ENCODE data around the gene FBXL17.

- TF ChIP-seq USF2 (CRISPR knock-in tag; IDR thresholded peaks at IDR 0.05) (no peak), NFYB (CRISPR knock-in tag; conservative IDR thresholded peaks at IDR 0.05; ENCODE audit: low read depth) (no peak), SMAD3 (CRISPR knock-in tag; IDR thresholded peaks at IDR 0.05; ENCODE audit: borderline replicate concordance) (no peak), CTCF (IDR thresholded peaks at IDR 0.05) (no peak), ZNF425 (CRISPR knock-in tag; conservative IDR thresholded peaks at IDR 0.05) (no peak), NR1H2 (CRISPR knock-in tag; IDR thresholded peaks at IDR 0.05) (no peak), JUN (CRISPR knock-in tag; IDR thresholded peaks at IDR 0.05) (no peak), ATF2 (CRISPR knock-in tag; IDR thresholded peaks at IDR 0.05; ENCODE audit: borderline replicate concordance, low read depth) (no peak)
Measured at GRCh38 chr5:108340131-108340530, 41.8 kb downstream of the FBXL17 start.

Data from WTC11 (cell line).